IMR-90 (cell line): Measurements from ENCODE around the gene CERS5.

Experiments used
- CHD1 ChIP-seq: IDR thresholded peaks from 2 replicates; pipeline ENCODE4 v1.6.1; 2012; ENCODE audit warnings: low read depth, low read length, improper control_type of control experiment
- CTCF ChIP-seq: conservative IDR thresholded peaks from 2 replicates; pipeline ENCODE4 v1.5.1; 2012; ENCODE audit warnings: mild to moderate bottlenecking, low read depth, low read length, improper control_type of control experiment
- MAFK ChIP-seq: IDR thresholded peaks from 2 replicates; pipeline ENCODE4 v1.6.1; 2012; ENCODE audit warnings: low read depth, low read length, improper control_type of control experiment
- MXI1 ChIP-seq: IDR thresholded peaks from 2 replicates; pipeline ENCODE4 v1.6.1; 2012; ENCODE audit warnings: low read depth, mild to moderate bottlenecking, low read length, moderate library complexity, borderline replicate concordance
- NFE2L2 ChIP-seq: fragments of 150-350 bp; IDR thresholded peaks from 2 replicates; pipeline ENCODE4 v1.6.1; 2016; ENCODE audit warnings: low read depth, mild to moderate bottlenecking, low read length
- POLR2A ChIP-seq: IDR thresholded peaks from 2 replicates; pipeline ENCODE4 v1.6.1; 2012; ENCODE audit warnings: mild to moderate bottlenecking, low read depth, low read length
- RAD21 ChIP-seq: IDR thresholded peaks from 2 replicates; pipeline ENCODE4 v1.6.1; 2012; ENCODE audit warnings: low read length, improper control_type of control experiment
- RCOR1 ChIP-seq: IDR thresholded peaks from 2 replicates; pipeline ENCODE4 v1.6.1; 2012; ENCODE audit warnings: mild to moderate bottlenecking, low read length, improper control_type of control experiment; ENCODE audit not compliant: insufficient replicate concordance
- SMC3 ChIP-seq: fragments of 150-350 bp; IDR thresholded peaks from 2 replicates; pipeline ENCODE4 v1.6.1; 2016; ENCODE audit warnings: low read depth, mild to moderate bottlenecking, antibody characterized with exemption, low read length, moderate library complexity
- USF2 ChIP-seq: fragments of 150-350 bp; IDR thresholded peaks from 2 replicates; pipeline ENCODE4 v1.6.1; 2017; ENCODE audit warnings: mild to moderate bottlenecking, antibody characterized with exemption, low read length, low read depth
- TF ChIP-seq, protein P1 (sequence below): fragments of 150-350 bp; IDR thresholded peaks from 2 replicates; pipeline ENCODE4 v1.6.1; 2016; ENCODE audit warnings: low read depth, mild to moderate bottlenecking, low read length, moderate library complexity, borderline replicate concordance

- TF ChIP-seq RCOR1 (no peak), RAD21 (no peak), CTCF (no peak), POLR2A (no peak), USF2 (no peak), MAFK (peak; percentile 64), MXI1 (no peak), CHD1 (no peak), NFE2L2 (no peak), SMC3 (no peak)
- TF ChIP-seq, protein P1, sequence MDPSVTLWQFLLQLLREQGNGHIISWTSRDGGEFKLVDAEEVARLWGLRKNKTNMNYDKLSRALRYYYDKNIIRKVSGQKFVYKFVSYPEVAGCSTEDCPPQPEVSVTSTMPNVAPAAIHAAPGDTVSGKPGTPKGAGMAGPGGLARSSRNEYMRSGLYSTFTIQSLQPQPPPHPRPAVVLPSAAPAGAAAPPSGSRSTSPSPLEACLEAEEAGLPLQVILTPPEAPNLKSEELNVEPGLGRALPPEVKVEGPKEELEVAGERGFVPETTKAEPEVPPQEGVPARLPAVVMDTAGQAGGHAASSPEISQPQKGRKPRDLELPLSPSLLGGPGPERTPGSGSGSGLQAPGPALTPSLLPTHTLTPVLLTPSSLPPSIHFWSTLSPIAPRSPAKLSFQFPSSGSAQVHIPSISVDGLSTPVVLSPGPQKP = no peak
These were observed 80.0 kb downstream of the CERS5 start for GRCh38 chr12:50087151-50087550.
